GM18909 (cell line): ENCODE data around the gene MRPS18B.

ENCODE experiments used
- ATAC-seq: cut with Tn5 transposase; IDR thresholded peaks from one replicate; pipeline ENCODE4 v1.9.1; 2021; ENCODE audit warnings: mild to moderate bottlenecking; ENCODE audit not compliant: unreplicated experiment, poor library complexity

MRPS18B gene

GRCh38 chr6:30617565-30618269, at the start of gene MRPS18B:
Gene MRPS18B, plus strand, starts transcription at chr6:30617840. Its CDS starts 26 bp downstream, at chr6:30617866.
- peak; percentile 74 for ATAC-seq

DNA sequence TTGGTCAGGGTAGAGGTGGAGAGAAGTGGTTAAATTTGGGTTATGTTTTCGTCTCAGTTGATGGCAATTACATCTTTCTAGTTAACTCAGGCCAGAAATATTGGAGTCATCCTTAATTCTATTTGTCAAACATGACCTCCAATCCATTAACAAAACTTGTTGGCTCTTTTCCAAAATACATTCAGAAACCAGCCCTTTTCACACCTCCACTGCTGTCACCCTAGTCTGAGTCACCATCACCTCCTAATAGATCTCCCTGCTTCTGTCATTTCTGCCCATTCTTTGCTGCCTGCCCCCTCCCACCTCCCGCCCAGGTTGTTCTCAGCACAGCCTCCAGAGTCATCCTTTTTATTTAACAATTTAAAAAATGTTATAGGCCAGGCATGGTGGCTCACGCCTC, 49.4 kb upstream of the MRPS18B start:
- ATAC-seq, result no peak

GRCh38 chr6:30570263-30570662, 47.4 kb upstream of the MRPS18B start:
- ATAC-seq, result no peak

- peak; percentile 22 for ATAC-seq
These were observed 46.9 kb upstream of the MRPS18B start for GRCh38 chr6:30570740-30571074.

- peak; percentile 94 for ATAC-seq
These were observed 46.4 kb upstream of the MRPS18B start, which contains the start of gene ABCF1 for GRCh38 chr6:30571075-30571761. Gene ABCF1, plus strand, starts transcription at chr6:30571442. Its CDS starts 46 bp downstream, at chr6:30571488.

DNA sequence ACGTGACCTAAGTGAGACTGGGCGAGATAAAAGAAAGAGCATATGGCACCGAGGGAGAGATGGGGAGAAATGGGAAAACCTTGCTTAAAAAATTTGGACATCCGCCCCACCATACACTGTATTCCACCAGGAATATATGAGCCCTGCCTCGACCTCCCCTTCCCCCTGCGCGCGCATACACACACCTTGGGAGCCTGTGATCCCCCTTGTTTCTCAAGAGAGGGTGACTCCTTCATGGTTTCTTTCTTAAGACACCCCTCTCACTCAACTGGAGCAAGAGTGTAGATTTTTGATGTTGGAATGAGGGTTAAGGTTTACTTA, 45.9 kb upstream of the MRPS18B start:
- no peak for ATAC-seq

- ATAC-seq, result no peak
These were observed 45.5 kb upstream of the MRPS18B start for GRCh38 chr6:30572148-30572547.

- no peak for ATAC-seq
These were observed 44.5 kb upstream of the MRPS18B start for GRCh38 chr6:30573113-30573512.

DNA sequence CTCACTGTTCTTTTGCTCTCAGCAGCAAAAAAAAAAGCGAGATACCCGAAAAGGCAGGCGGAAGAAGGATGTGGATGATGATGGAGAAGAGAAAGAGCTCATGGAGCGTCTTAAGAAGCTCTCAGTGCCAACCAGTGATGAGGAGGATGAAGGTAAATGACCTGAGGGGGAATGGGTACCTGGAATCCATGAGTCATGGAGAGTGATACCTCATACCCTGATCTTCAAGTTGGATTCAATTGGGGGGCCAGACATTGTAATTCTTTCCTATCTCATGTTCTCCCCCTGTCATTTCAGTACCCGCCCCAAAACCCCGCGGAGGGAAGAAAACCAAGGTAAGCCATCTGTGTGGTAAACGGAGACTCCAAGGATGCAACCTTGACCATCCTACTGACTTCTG, 39.6 kb upstream of the MRPS18B start:
- no peak for ATAC-seq

GRCh38 chr6:30583921-30584320, 33.7 kb upstream of the MRPS18B start:
- ATAC-seq, result no peak

DNA sequence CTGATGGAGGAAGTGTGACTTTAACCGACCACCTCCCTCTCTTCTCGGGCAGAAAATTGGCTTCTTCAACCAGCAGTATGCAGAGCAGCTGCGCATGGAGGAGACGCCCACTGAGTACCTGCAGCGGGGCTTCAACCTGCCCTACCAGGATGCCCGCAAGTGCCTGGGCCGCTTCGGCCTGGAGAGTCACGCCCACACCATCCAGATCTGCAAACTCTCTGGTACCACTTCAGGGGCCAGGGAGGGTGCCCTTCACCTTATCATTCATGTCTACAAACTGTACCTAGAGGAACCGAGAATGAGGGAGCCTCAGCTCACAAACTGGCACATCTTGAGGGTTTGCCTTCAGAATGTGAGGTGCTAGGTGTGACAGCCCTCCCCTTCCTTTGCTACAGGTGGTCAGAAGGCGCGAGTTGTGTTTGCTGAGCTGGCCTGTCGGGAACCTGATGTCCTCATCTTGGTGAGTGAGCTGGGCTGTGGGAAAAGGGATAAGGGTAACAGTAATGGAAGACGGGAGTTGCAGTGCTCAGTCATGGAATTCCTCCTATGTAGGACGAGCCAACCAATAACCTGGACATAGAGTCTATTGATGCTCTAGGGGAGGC, 27.8 kb upstream of the MRPS18B start:
- ATAC-seq, result no peak

GRCh38 chr6:30590509-30590908, 27.1 kb upstream of the MRPS18B start:
- ATAC-seq, result no peak

DNA sequence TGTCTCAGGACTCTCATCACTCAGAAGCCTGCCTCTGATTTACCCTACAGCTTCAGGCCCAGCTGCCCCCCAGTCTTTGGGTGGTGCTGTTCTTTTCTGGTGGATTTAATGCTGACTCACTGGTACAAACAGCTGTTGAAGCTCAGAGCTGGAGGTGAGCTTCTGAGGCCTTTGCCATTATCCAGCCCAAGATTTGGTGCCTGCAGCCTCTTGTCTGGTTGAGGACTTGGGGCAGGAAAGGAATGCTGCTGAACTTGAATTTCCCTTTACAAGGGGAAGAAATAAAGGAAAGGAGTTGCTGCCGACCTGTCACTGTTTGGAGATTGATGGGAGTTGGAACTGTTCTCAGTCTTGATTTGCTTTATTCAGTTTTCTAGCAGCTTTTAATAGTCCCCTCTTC, 26.6 kb upstream of the MRPS18B start:
- ATAC-seq, result no peak

GRCh38 chr6:30592287-30592686, 25.4 kb upstream of the MRPS18B start:
- ATAC-seq, result no peak

GRCh38 chr6:30597315-30598144, 20.1 kb upstream of the MRPS18B start:
- peak; percentile 59 for ATAC-seq

GRCh38 chr6:30598912-30599624, 18.6 kb upstream of the MRPS18B start:
- no peak for ATAC-seq

DNA sequence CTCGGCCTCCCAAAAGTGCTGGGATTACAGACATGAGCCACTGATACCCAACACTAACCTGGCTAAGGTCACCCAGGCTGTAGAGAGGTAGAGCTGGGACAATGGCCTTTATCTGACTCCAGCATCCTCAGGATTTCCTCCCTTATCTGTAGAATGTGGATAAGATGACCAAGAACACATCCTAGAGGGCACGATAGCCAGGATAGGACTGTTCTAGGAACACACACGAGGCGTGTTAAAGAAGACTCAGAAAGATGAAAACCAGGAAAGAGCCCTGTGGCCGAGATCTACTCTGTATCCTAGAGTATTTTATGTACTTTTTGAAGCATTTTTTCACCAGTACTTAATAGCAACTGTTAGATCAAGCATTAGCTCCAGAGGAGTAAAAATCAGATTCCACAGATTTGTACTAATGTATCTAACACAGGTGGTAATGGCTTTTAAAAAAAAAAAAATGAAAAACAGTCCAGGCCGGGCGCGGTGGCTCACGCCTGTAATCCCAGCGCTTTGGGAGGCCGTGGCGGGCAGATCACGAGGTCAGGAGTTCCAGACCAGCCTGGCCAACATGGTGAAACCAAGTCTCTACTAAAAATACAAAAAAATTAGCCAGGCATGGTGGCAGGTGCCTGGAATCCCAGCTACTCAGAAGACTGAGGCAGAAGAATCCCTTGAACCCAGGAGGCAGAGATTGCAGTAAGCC, 17.9 kb upstream of the MRPS18B start:
- no peak for ATAC-seq

GRCh38 chr6:30600451-30600961, 17.1 kb upstream of the MRPS18B start:
- no peak for ATAC-seq

GRCh38 chr6:30601436-30601814, 16.2 kb upstream of the MRPS18B start:
- no peak for ATAC-seq
